Lung (tissue), 13 donors: ENCODE data around the gene SLC7A6OS. TPM values are rescaled to one million over a fixed set of nuclear protein-coding genes. Genes with fewer than 3 reads are reported as not detected.

Experiments
- ATAC-seq: fragments of 200-7000 bp; cut with Tn5 transposase; one replicate; pipeline ENCODE4 v1.9.1; 2020; ENCODE audit warnings: moderate number of reproducible peaks; ENCODE audit not compliant: insufficient read depth, low FRiP score
- DNase-seq, 3 donors: peaks; one replicate each; pipeline ENCODE4 v3.0.0-alpha.2; 2013 to 2017
- H3K27ac ChIP-seq, 2 donors: one replicate each; pipeline ENCODE4 v1.5.1; 2013; ENCODE audit warnings: mild to moderate bottlenecking in 2 of 2, moderate library complexity in 2 of 2, control low read depth in 1 of 2, inconsistent platforms in 1 of 2, low read depth in 1 of 2, low read length in 1 of 2
- H3K27me3 ChIP-seq, 3 donors: one replicate each; pipeline ENCODE4 v1.5.1; 2013; ENCODE audit warnings: low read length in 2 of 3; ENCODE audit not compliant: control insufficient read depth in 3 of 3, insufficient read depth in 3 of 3
- H3K36me3 ChIP-seq, 4 donors: one replicate each; pipeline ENCODE4 v1.5.1; 2013; ENCODE audit warnings: low read length in 4 of 4, mild to moderate bottlenecking in 1 of 4, moderate library complexity in 1 of 4; ENCODE audit not compliant: control insufficient read depth in 4 of 4, insufficient read depth in 4 of 4
- H3K4me1 ChIP-seq, 5 donors: one replicate each; pipeline ENCODE4 v1.5.1; 2013; ENCODE audit warnings: low read length in 5 of 5, mild to moderate bottlenecking in 2 of 5, moderate library complexity in 1 of 5; ENCODE audit not compliant: control insufficient read depth in 5 of 5, insufficient read depth in 5 of 5
- H3K4me3 ChIP-seq: one replicate; pipeline ENCODE4 v1.5.1; 2013; ENCODE audit warnings: mild to moderate bottlenecking, control low read depth, moderate library complexity
- H3K9ac ChIP-seq, 2 donors: one replicate each; pipeline ENCODE4 v1.5.1; 2013; ENCODE audit warnings: low read length in 2 of 2, control low read depth in 1 of 2; ENCODE audit not compliant: insufficient read depth in 1 of 2
- H3K9me3 ChIP-seq, 4 donors: one replicate each; pipeline ENCODE4 v1.5.1; 2013; ENCODE audit warnings: low read length in 3 of 4, mild to moderate bottlenecking in 1 of 4, moderate library complexity in 1 of 4; ENCODE audit not compliant: control insufficient read depth in 4 of 4, insufficient read depth in 3 of 4
- WGBS, 2 donors: extraction: QIAGEN DNeasy Blood & Tissue Kit; methylation state at CpG; one replicate each; pipeline ENCODE4 v1.1.7; 2013; 5-methylcytosine and 5-hydroxymethylcytosine counted together
- polyA plus RNA-seq, 2 donors: library from polyadenylated mRNA; stranded (reverse); fragments of 200-250 nt; gene quantifications; one replicate each; pipeline ENCODE4 v1.2.1, GENCODE V29; 2013
- small RNA-seq: library from RNA; depleted of rRNA; stranded (forward); fragments of <200 nt; gene quantifications from one replicate; pipeline ENCODE3, GENCODE V24; 2014; ENCODE audit warnings: low replicate concordance
- total RNA-seq, 2 donors: library from RNA; depleted of rRNA in 1 of 2; stranded (reverse); fragments of >200 nt in 1 of 2; gene quantifications; one replicate each; pipeline ENCODE4 v1.2.1, GENCODE V29; 2014 to 2021
- TF ChIP-seq, protein P1 (sequence below): IDR thresholded peaks from 2 replicates; pipeline ENCODE4 v1.5.1; 2012; ENCODE audit warnings: mild to moderate bottlenecking; ENCODE audit errors: control extremely low read depth, extremely low read depth
- donor health status: control.
- donor health status: control.
- donor health status: Bipolar disorder and iron deficiency.
- donor health status: healthy.
- donor health status: DM: yes; HTN: yes; CAD: no.

SLC7A6OS gene
- total and polyA plus RNA-seq, 4 donors: 6.3 to 18.9 (median 12.0) TPM

- ATAC-seq (no peak), DNase-seq (no peak)
- Histone ChIP-seq H3K4me3 (no peak overlapping the region), H3K9me3 (no peaks in the 10 kb centered on the region), H3K27me3 (no peaks in the 10 kb centered on the region), H3K9ac (no peak overlapping the region), H3K4me1 (peaks cover 0 to 9% (median 1%) of the 10 kb centered on the region in 5 donors), H3K27ac (peak overlapping the region in 1 of 2 donors; percentile 94), H3K36me3 (peaks cover 0 to 45% (median 6%) of the 10 kb centered on the region in 4 donors)
- 78 to 90% methylated on average over 6 of the region's 6 CpGs for WGBS, 2 donors
- TF ChIP-seq, protein P1, sequence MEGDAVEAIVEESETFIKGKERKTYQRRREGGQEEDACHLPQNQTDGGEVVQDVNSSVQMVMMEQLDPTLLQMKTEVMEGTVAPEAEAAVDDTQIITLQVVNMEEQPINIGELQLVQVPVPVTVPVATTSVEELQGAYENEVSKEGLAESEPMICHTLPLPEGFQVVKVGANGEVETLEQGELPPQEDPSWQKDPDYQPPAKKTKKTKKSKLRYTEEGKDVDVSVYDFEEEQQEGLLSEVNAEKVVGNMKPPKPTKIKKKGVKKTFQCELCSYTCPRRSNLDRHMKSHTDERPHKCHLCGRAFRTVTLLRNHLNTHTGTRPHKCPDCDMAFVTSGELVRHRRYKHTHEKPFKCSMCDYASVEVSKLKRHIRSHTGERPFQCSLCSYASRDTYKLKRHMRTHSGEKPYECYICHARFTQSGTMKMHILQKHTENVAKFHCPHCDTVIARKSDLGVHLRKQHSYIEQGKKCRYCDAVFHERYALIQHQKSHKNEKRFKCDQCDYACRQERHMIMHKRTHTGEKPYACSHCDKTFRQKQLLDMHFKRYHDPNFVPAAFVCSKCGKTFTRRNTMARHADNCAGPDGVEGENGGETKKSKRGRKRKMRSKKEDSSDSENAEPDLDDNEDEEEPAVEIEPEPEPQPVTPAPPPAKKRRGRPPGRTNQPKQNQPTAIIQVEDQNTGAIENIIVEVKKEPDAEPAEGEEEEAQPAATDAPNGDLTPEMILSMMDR: no peak
These were observed 59.8 kb downstream of the SLC7A6OS start for GRCh38 chr16:68250951-68251350.

GRCh38 chr16:68249371-68249770 is 61.4 kb downstream of the SLC7A6OS start:
- peaks cover under 1 to 14% (median 7%) of the 10 kb centered on the region in 5 donors for H3K4me1 ChIP-seq
- peaks cover 0 to 2% (median 0%) of the 10 kb centered on the region in 4 donors for H3K9me3 ChIP-seq
- no peaks in the 10 kb centered on the region for H3K27me3 ChIP-seq
- H3K9ac ChIP-seq: no peak overlapping the region
- H3K27ac ChIP-seq: peak overlapping the region in 1 of 2 donors; percentile 13
- no peak overlapping the region for H3K4me3 ChIP-seq
- H3K36me3 ChIP-seq: peaks cover 0 to 31% (median 0%) of the 10 kb centered on the region in 4 donors
- TF ChIP-seq, protein P1: no peak
- ATAC-seq: no peak
- 91 to 96% methylated on average over 4 of the region's 4 CpGs for WGBS, 2 donors
- no peak for DNase-seq

Small RNA genes within 50 kb of the gene (small RNA-seq; reads per million reads assigned to genes)
- gene RNU4-30P (not detected), gene RNU6-1262P (not detected)

Other genes with a start within 250 kb of the SLC7A6OS start
- gene NFATC3, start 225.6 kb downstream of the SLC7A6OS start, total RNA-seq: 10 to 100 TPM; 56.0 to 69.6 TPM
- 10 to 100 TPM; 13.5 to 15.5 TPM for gene NFATC3, start 225.6 kb downstream of the SLC7A6OS start, polyA plus RNA-seq
- 10 to 100 TPM; 43.8 to 65.5 TPM for gene ESRP2, start 74.8 kb downstream of the SLC7A6OS start, total RNA-seq
- gene ESRP2, start 74.8 kb downstream of the SLC7A6OS start, polyA plus RNA-seq: 10 to 100 TPM; 22.5 to 34.8 TPM
- 10 to 100 TPM; 15.6 to 42.4 TPM for gene PLA2G15, start 65.6 kb downstream of the SLC7A6OS start, total RNA-seq
- gene PLA2G15, start 65.6 kb downstream of the SLC7A6OS start, polyA plus RNA-seq: 10 to 100 TPM; 11.0 to 23.7 TPM
- gene SLC7A6, start 46.4 kb downstream of the SLC7A6OS start, total RNA-seq: 10 to 100 TPM; 25.8 to 36.2 TPM
- 10 to 100 TPM in 1 of 2 donors, 1 to 10 TPM in 1; 8.9 to 14.2 TPM for gene SLC7A6, start 46.4 kb downstream of the SLC7A6OS start, polyA plus RNA-seq
- 10 to 100 TPM; 38.6 to 55.5 TPM for gene PRMT7, start 73 bp upstream of the SLC7A6OS start, total RNA-seq
- 10 to 100 TPM; 20.3 to 38.3 TPM for gene PRMT7, start 73 bp upstream of the SLC7A6OS start, polyA plus RNA-seq
- 10 to 100 TPM in 1 of 2 donors, 1 to 10 TPM in 1; 6.6 to 13.9 TPM for gene SMPD3, start 137.6 kb upstream of the SLC7A6OS start, total RNA-seq
- 1 to 10 TPM; 1.7 to 3.5 TPM for gene SMPD3, start 137.6 kb upstream of the SLC7A6OS start, polyA plus RNA-seq
- 10 to 100 TPM; 18.2 to 39.6 TPM for gene ZFP90, start 228.3 kb upstream of the SLC7A6OS start, total RNA-seq
- 1 to 10 TPM; 5.9 to 6.9 TPM for gene ZFP90, start 228.3 kb upstream of the SLC7A6OS start, polyA plus RNA-seq